Thoracic aorta (tissue), 2 donors: ENCODE measurements around the gene BRD3. TPM values are rescaled to one million over a fixed set of nuclear protein-coding genes. Genes with fewer than 3 reads are reported as not detected.
A peak's percentile ranks its signal among the peaks of the same experiment; 100 is the strongest.

Experiments
- ATAC-seq: fragments of 150-250 bp; one replicate; pipeline ENCODE4 v1.8.0; 2017; ENCODE audit warnings: low read depth; ENCODE audit not compliant: insufficient number of reproducible peaks, low FRiP score
- DNase-seq: peaks from one replicate; pipeline ENCODE4 v3.0.0-alpha.2; 2020; ENCODE audit warnings: low spot score
- H3K27ac ChIP-seq, 2 donors: fragments of 200-600 bp; sonication (generic); 1 replicate in 1 of 2; 2 replicates in 1 of 2; pipeline ENCODE4 v1.5.1; 2016; ENCODE audit warnings: mild to moderate bottlenecking in 2 of 2, moderate library complexity in 2 of 2
- H3K27me3 ChIP-seq: fragments of 200-600 bp; sonication (generic); replicated peaks from 2 replicates; pipeline ENCODE4 v1.6.0; 2016; ENCODE audit warnings: mild to moderate bottlenecking; ENCODE audit not compliant: insufficient read depth
- H3K36me3 ChIP-seq: fragments of 200-600 bp; sonication (generic); one replicate; pipeline ENCODE4 v1.5.1; 2016
- H3K4me1 ChIP-seq, 2 donors: fragments of 200-600 bp; sonication (generic); 1 replicate in 1 of 2; 2 replicates in 1 of 2; pipeline versions ENCODE4 v1.5.1 to v1.6.0; 2016; ENCODE audit warnings: low read depth in 2 of 2, mild to moderate bottlenecking in 1 of 2; ENCODE audit not compliant: control insufficient read depth in 1 of 2
- H3K4me3 ChIP-seq: fragments of 200-600 bp; sonication (generic); 2 replicates; pipeline ENCODE4 v1.5.1; 2016; ENCODE audit warnings: mild to moderate bottlenecking
- H3K9me3 ChIP-seq: fragments of 200-600 bp; sonication (generic); 2 replicates; pipeline ENCODE4 v1.5.1; 2016
- total RNA-seq, 2 donors: library from RNA; depleted of rRNA; stranded (reverse); fragments of >200 nt; gene quantifications; one replicate each; pipeline versions ENCODE4 v1.1.0 to v1.2.3, GENCODE V29; 2016
- TF ChIP-seq, protein P1 (sequence below): fragments of 200-600 bp; sonication (generic); IDR thresholded peaks from one replicate; pipeline ENCODE4 v1.5.1; 2019; ENCODE audit warnings: antibody characterized with exemption

Gene BRD3
- total RNA-seq, 2 donors from 2014 or later: 22.1 to 47.9 TPM

- TF ChIP-seq, protein P1, sequence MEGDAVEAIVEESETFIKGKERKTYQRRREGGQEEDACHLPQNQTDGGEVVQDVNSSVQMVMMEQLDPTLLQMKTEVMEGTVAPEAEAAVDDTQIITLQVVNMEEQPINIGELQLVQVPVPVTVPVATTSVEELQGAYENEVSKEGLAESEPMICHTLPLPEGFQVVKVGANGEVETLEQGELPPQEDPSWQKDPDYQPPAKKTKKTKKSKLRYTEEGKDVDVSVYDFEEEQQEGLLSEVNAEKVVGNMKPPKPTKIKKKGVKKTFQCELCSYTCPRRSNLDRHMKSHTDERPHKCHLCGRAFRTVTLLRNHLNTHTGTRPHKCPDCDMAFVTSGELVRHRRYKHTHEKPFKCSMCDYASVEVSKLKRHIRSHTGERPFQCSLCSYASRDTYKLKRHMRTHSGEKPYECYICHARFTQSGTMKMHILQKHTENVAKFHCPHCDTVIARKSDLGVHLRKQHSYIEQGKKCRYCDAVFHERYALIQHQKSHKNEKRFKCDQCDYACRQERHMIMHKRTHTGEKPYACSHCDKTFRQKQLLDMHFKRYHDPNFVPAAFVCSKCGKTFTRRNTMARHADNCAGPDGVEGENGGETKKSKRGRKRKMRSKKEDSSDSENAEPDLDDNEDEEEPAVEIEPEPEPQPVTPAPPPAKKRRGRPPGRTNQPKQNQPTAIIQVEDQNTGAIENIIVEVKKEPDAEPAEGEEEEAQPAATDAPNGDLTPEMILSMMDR: no peak
- Histone ChIP-seq H3K4me3 (no peak overlapping the region), H3K27ac (no peak overlapping the region), H3K36me3 (peaks cover 8% of the 10 kb centered on the region), H3K9me3 (no peaks in the 10 kb centered on the region), H3K27me3 (no peaks in the 10 kb centered on the region), H3K4me1 (peaks cover 10 to 11% of the 10 kb centered on the region in 2 donors)
- no peak for ATAC-seq
- DNase-seq: no peak
Observed at GRCh38 chr9:134026581-134026980, 41.2 kb downstream of the BRD3 start.

- TF ChIP-seq, protein P1: no peak
- Histone ChIP-seq H3K27me3 (no peaks in the 10 kb centered on the region), H3K4me1 (peaks cover 10 to 11% of the 10 kb centered on the region in 2 donors), H3K4me3 (peak overlapping the region; percentile 99), H3K9me3 (no peaks in the 10 kb centered on the region), H3K36me3 (peaks cover 4% of the 10 kb centered on the region), H3K27ac (peak overlapping the region in 1 of 2 donors; percentile 47)
- no peak for ATAC-seq
- no peak for DNase-seq
Observed at GRCh38 chr9:134025606-134026541, 42.0 kb downstream of the BRD3 start.

GRCh38 chr9:134024828-134025605, 42.8 kb downstream of the BRD3 start, which contains the start of gene BRD3OS:
Gene BRD3OS (plus strand): TSS chr9:134025481. CDS start chr9:134026748, 1,267 bp downstream.
- no peaks in the 10 kb centered on the region for H3K27me3 ChIP-seq
- DNase-seq (peak; percentile 92), ATAC-seq (peak; percentile 100)
- peak within 1 kb of the TSS in 1 of 2 donors; percentile 47 for H3K27ac ChIP-seq
- H3K9me3 ChIP-seq: no peaks in the 10 kb centered on the region
- TF ChIP-seq, protein P1: no peak
- H3K36me3 ChIP-seq: no peaks in the 10 kb centered on the region
- peak within 1 kb of the TSS; percentile 99 for H3K4me3 ChIP-seq
- H3K4me1 ChIP-seq: peaks cover 10 to 11% of the 10 kb centered on the region in 2 donors

DNA sequence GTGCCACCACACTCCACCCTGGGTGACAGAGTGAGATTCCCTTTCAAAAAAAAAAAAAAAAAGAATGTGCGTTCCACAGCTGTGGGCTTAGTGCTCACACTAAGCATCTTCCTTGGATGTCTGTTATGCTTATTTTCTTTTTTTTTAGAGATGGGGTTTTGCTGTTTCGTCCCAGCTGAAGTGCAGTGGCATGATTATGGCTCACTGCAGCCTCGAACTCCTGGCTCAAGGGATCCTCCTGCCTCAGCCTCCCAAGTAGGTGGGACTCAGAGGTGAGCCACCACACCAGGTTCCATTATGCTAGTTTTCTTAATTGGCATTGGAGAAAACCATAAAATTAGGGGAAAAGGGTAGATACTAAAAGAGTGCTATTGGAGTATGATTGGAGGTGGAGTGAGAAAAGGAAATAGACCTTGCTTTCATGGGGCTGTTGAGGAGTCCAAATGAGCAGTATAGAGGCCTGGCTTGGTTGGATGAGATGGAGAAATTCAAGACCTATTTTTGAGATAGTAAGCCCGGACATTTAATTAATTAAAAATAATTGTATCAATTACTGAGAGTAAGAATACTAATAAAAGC, 43.5 kb downstream of the BRD3 start:
- Histone ChIP-seq H3K4me1 (peaks cover 10 to 11% of the 10 kb centered on the region in 2 donors), H3K9me3 (no peaks in the 10 kb centered on the region), H3K36me3 (no peaks in the 10 kb centered on the region), H3K27me3 (no peaks in the 10 kb centered on the region), H3K27ac (peak overlapping the region in 1 of 2 donors; percentile 47), H3K4me3 (peak overlapping the region; percentile 99)
- DNase-seq (no peak), ATAC-seq (no peak)
- TF ChIP-seq, protein P1: no peak
